Endothelial cell of umbilical vein (primary cell): ENCODE measurements around the gene FGD5. TPM values are rescaled to one million over a fixed set of nuclear protein-coding genes. Genes with fewer than 3 reads are reported as not detected.
A peak's percentile ranks its signal among the peaks of the same experiment; 100 is the strongest.

Experiments used
- BruUV-seq: library from RNA; stranded (reverse); fragments of 400-500 nt; replicated peaks from 2 replicates; lab custom pipeline; 2021; lab: Mats Ljungman, UMichigan
- CTCF ChIA-PET: fragments of 300-600, 350-600 bp; sonication (Branson Sonifier 250); formaldehyde crosslinking; loops from one replicate; lab custom pipeline; 2021; ENCODE audit warnings: antibody characterized with exemption, inconsistent platforms; lab: Charles Lee
- POLR2A ChIA-PET: fragments of 300-600, 350-600 bp; sonication (Branson Sonifier 250); formaldehyde crosslinking; loops from one replicate; lab custom pipeline; 2021; ENCODE audit warnings: antibody characterized with exemption, inconsistent platforms; lab: Charles Lee
- DNase-seq: peaks from one replicate; pipeline ENCODE4 v3.0.0-alpha.2; 2011; ENCODE audit warnings: low read depth, low spot score
- FAIRE-seq: peaks from 2 replicates; lab custom pipeline; 2011; peaks lifted over from hg19 to GRCh38; lab: Jason Lieb, UNC
- H2AFZ ChIP-seq: 2 replicates; pipeline ENCODE4 v1.6.0; 2012; ENCODE audit warnings: low read depth, low read length, control low read depth, inconsistent platforms
- H3K27ac ChIP-seq: 2 replicates; pipeline ENCODE4 v1.5.1; 2011; ENCODE audit warnings: low read depth, mild to moderate bottlenecking, control low read depth, low read length, moderate library complexity; ENCODE audit not compliant: insufficient read depth
- H3K27me3 ChIP-seq, 2 experiments: 2 replicates each; pipeline versions ENCODE4 v1.6.0 to v1.6.1; 2011; ENCODE audit warnings: low read length in 2 of 2, mixed read lengths in 1 of 2; ENCODE audit not compliant: control insufficient read depth in 2 of 2, insufficient read depth in 2 of 2
- H3K36me3 ChIP-seq, 2 experiments: 2 replicates in 1 of 2; 3 replicates in 1 of 2; pipeline ENCODE4 v1.5.1; 2011; ENCODE audit warnings: low read length in 2 of 2, mild to moderate bottlenecking in 1 of 2, moderate library complexity in 1 of 2; ENCODE audit not compliant: control insufficient read depth in 2 of 2, insufficient read depth in 2 of 2; ENCODE audit errors: extremely low read depth in 1 of 2
- H3K4me1 ChIP-seq: 3 replicates; pipeline ENCODE4 v1.5.1; 2011; ENCODE audit warnings: mild to moderate bottlenecking, low read length; ENCODE audit not compliant: control insufficient read depth, insufficient read depth; ENCODE audit errors: extremely low read depth
- H3K4me2 ChIP-seq: 2 replicates; pipeline ENCODE4 v1.6.1; 2011; ENCODE audit warnings: low read length, control low read depth, mixed read lengths; ENCODE audit not compliant: insufficient read depth
- H3K4me3 ChIP-seq, 3 experiments: fragments of 200-600 bp in 1 of 3; sonication (generic), shearing (Covaris generic) in 1 of 3; replicated peaks in 1 of 3; 2 replicates each; pipeline ENCODE4 v1.5.1; 2011 to 2016; ENCODE audit warnings: control low read depth in 3 of 3, low read length in 3 of 3, mild to moderate bottlenecking in 2 of 3, inconsistent platforms in 1 of 3, low read depth in 1 of 3, moderate library complexity in 1 of 3; ENCODE audit not compliant: insufficient read depth in 1 of 3
- H3K79me2 ChIP-seq: 2 replicates; pipeline ENCODE4 v1.6.0; 2012; ENCODE audit warnings: low read length, inconsistent platforms; ENCODE audit not compliant: control insufficient read depth, insufficient read depth
- H3K9ac ChIP-seq: replicated peaks from 2 replicates; pipeline ENCODE3; 2011; ENCODE audit warnings: low read length, control low read depth; ENCODE audit not compliant: insufficient read depth; ENCODE audit errors: extremely low read depth
- H3K9me1 ChIP-seq: replicated peaks from 3 replicates; pipeline ENCODE4 v1.6.0; 2011; ENCODE audit warnings: mild to moderate bottlenecking, low read length; ENCODE audit not compliant: control insufficient read depth, insufficient read depth; ENCODE audit errors: extremely low read depth
- H3K9me3 ChIP-seq: replicated peaks from 2 replicates; pipeline ENCODE4 v1.5.1; 2012; ENCODE audit warnings: low read length, inconsistent platforms; ENCODE audit not compliant: control insufficient read depth, insufficient read depth
- H4K20me1 ChIP-seq: replicated peaks from 2 replicates; pipeline ENCODE3; 2011; ENCODE audit warnings: mild to moderate bottlenecking, low read length; ENCODE audit not compliant: control insufficient read depth, insufficient read depth; ENCODE audit errors: extremely low read depth
- EZH2 ChIP-seq: IDR thresholded peaks from 2 replicates; pipeline ENCODE4 v1.6.1; 2012; ENCODE audit warnings: borderline replicate concordance, low read depth, mild to moderate bottlenecking, moderate library complexity, low read length, inconsistent platforms; ENCODE audit not compliant: severe bottlenecking
- FOS ChIP-seq: IDR thresholded peaks from 2 replicates; pipeline ENCODE4 v1.6.1; 2011; ENCODE audit warnings: mild to moderate bottlenecking, low read length, moderate library complexity, borderline replicate concordance; ENCODE audit not compliant: insufficient read depth
- GATA2 ChIP-seq: IDR thresholded peaks from 2 replicates; pipeline ENCODE4 v1.7.0; 2011; ENCODE audit warnings: low read depth, mild to moderate bottlenecking, moderate library complexity, mixed read lengths, low read length; ENCODE audit not compliant: insufficient read length, insufficient read depth
- JUN ChIP-seq: IDR thresholded peaks from 2 replicates; pipeline ENCODE4 v1.6.1; 2011; ENCODE audit warnings: borderline replicate concordance, low read depth; ENCODE audit not compliant: insufficient read length, insufficient read depth
- MYC ChIP-seq: IDR thresholded peaks from one replicate; pipeline ENCODE4 v1.6.1; 2011; ENCODE audit warnings: mild to moderate bottlenecking, low read depth, low read length
- POLR2A ChIP-seq: IDR thresholded peaks from 2 replicates; pipeline ENCODE4 v1.6.1; 2012; ENCODE audit warnings: low read depth, mild to moderate bottlenecking, control low read depth, low read length
- POLR2AphosphoS5 ChIP-seq: IDR thresholded peaks from 2 replicates; pipeline ENCODE4 v1.6.1; 2012; ENCODE audit warnings: low read depth, mild to moderate bottlenecking, control low read depth, low read length, moderate library complexity; ENCODE audit not compliant: insufficient read depth
- dilution Hi-C: fragments of 300-500 bp; cut with MboI; formaldehyde crosslinking; loops from one replicate; pipeline ENCODE4 v1.15.0; 2019; ENCODE audit warnings: low sequenced_read_pairs; ENCODE audit not compliant: extremely low pct_ligation_motif_present
- intact Hi-C: fragments of 100-400 bp; cut with micrococcal nuclease; formaldehyde crosslinking; loops from one replicate; pipeline ENCODE4 v1.10.0; 2022
- polyA plus RNA-seq, 4 experiments: library from polyadenylated mRNA; depleted of rRNA in 3 of 4; stranded (reverse) in 3 of 4; unstranded in 1 of 4; fragments of >200 nt; gene quantifications; 2 replicates each; pipeline versions ENCODE4 v1.2.1 to v1.2.3, GENCODE V29; 2011 to 2012; ENCODE audit warnings: missing spikeins in 1 of 4
- total RNA-seq: library from RNA; stranded (reverse); gene quantifications from 2 replicates; pipeline ENCODE4 v1.2.3, GENCODE V29; 2021
- TF ChIP-seq, protein P1 (sequence below), 2 donors: IDR thresholded peaks; 1 replicate in 1 of 2; 2 replicates in 1 of 2; pipeline ENCODE4 v1.5.1; 2011; ENCODE audit warnings: low read length in 2 of 2, mild to moderate bottlenecking in 2 of 2, moderate library complexity in 2 of 2, control low read depth in 1 of 2, inconsistent platforms in 1 of 2, low read depth in 1 of 2; ENCODE audit not compliant: insufficient read depth in 1 of 2; ENCODE audit errors: extremely low read depth in 1 of 2
- TF ChIP-seq, protein P2 (sequence below): IDR thresholded peaks from 2 replicates; pipeline ENCODE4 v1.6.1; 2011; ENCODE audit not compliant: insufficient read depth, insufficient read length

FGD5 gene
- total and polyA plus RNA-seq, 2 donors (not counting 3 experiments of a cell fraction or from before 2014, with no cell fraction given) = 49.6 to 134 TPM

DNA sequence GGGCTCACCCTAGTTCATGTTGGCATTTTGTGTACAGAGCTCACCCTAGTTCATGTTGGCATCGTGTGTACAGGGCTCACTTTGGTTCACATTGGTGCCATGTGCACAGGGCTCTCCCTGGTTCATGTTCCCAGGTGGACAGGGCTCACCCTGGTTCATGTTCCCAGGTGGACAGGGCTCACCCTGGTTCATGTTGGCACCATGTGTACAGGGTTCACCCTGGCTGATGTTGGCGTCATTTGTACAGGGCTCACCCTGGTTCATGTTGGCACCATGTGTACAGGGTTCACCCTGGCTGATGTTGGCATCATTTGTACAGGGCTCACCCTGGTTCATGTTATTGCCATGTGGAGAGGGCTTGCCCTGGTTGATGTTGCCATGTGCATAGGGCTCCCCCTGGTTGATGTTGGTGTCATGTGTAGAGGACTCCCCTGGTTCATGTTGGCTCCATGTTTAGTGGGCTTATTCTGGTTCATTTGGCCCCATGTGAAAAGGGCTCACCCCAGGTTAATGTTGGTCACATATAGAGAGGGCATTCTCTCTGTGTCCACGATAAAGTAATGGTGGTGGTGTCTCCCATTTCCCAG is 97.0 kb downstream of the FGD5 start:
- intact Hi-C loops (no loop called here), dilution Hi-C loops (no loop called here)
- Histone ChIP-seq H3K4me1 (no peaks in the 10 kb centered on the region), H3K9me3 (no peaks in the 10 kb centered on the region), H3K9me1 (no peaks in the 10 kb centered on the region), H3K27me3 (no peaks in the 10 kb centered on the region), H2AFZ (no peak overlapping the region), H3K79me2 (no peaks in the 10 kb centered on the region), H3K4me2 (no peak overlapping the region), H3K27ac (no peak overlapping the region), H3K9ac (no peak overlapping the region), H4K20me1 (no peaks in the 10 kb centered on the region), H3K36me3 (peaks cover 2 to 60% of the 10 kb centered on the region in 2 experiments), H3K4me3 (no peak overlapping the region)
- no peak for DNase-seq
- no TSS peak for BruUV-seq
- ChIA-PET POLR2A (no interaction called here), CTCF (interaction anchor here (1.4 to 1.5 kb wide), 2 partner anchors 10 to 242 kb away, joined by 3 to 8 read pairs; no protein-coding TSS in a partner anchor)
- TF ChIP-seq POLR2A = no peak
- no peak for TF ChIP-seq FOS
- TF ChIP-seq, protein P1, sequence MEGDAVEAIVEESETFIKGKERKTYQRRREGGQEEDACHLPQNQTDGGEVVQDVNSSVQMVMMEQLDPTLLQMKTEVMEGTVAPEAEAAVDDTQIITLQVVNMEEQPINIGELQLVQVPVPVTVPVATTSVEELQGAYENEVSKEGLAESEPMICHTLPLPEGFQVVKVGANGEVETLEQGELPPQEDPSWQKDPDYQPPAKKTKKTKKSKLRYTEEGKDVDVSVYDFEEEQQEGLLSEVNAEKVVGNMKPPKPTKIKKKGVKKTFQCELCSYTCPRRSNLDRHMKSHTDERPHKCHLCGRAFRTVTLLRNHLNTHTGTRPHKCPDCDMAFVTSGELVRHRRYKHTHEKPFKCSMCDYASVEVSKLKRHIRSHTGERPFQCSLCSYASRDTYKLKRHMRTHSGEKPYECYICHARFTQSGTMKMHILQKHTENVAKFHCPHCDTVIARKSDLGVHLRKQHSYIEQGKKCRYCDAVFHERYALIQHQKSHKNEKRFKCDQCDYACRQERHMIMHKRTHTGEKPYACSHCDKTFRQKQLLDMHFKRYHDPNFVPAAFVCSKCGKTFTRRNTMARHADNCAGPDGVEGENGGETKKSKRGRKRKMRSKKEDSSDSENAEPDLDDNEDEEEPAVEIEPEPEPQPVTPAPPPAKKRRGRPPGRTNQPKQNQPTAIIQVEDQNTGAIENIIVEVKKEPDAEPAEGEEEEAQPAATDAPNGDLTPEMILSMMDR (IDR thresholded peaks at IDR 0.05; ENCODE audit: extremely low read depth in 1 of 2, insufficient read depth in 1 of 2, low read depth in 1 of 2, low read length in 2 of 2) = no peak
- no peak for TF ChIP-seq MYC
- TF ChIP-seq POLR2AphosphoS5 = no peak
- no peak for TF ChIP-seq GATA2
- TF ChIP-seq JUN = no peak
- TF ChIP-seq, protein P2, sequence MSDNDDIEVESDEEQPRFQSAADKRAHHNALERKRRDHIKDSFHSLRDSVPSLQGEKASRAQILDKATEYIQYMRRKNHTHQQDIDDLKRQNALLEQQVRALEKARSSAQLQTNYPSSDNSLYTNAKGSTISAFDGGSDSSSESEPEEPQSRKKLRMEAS = no peak
- TF ChIP-seq EZH2 = no peak
- peak; percentile 28 for FAIRE-seq
